ENCODE results near the gene KRT17.
"Not testable (repeated sequence)": the region's sequence is repeated elsewhere in the genome, so short reads cannot be mapped to it uniquely, and the experiment has no call there.

KRT17 gene

DNA sequence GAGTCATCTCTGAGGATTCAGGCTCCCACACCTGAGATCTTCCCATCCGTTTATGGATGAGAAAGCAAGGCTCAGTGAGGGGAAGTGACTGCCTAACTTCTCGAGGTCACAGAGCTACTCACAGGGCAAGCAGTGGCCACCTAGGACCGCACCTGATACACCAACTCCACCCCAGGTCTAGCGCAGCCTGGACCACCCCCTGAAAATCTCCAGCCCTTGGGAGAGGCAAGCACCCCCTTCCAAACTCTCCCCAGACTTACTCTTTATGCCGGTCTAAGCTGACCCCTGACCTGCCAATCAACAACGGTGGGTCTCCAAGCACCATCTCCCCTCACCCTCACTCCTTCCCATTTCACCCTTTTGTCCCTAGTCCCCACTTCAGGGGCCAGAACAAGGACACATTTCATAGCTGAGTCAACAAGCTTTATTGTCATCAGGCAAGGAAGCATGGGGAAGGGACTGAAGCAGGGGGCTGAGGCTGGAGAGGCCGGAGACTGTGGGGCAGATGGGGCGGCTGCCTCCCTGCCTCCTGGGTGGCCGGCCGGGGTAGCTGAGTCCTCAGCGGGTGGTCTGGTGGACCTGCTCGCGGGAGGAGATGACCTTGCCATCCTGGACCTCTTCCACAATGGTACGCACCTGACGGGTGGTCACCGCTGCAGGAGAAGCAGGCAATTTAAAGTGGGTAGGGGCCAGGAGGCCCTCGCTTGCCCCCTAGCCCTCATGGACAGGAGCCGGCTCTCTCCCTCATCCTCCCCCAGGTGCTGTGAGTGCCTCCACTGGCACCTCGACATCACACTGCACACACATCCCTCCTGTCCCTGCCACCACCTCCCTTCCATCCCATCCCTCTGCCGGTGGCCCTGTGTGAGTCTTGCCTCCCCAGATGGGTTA lies 5.1 kb downstream of the KRT17 start:
- no peak for FAIRE-seq

- FAIRE-seq, result no peak
Observed at GRCh38 chr17:41618341-41619035, 5.9 kb downstream of the KRT17 start.

GRCh38 chr17:41617698-41618097 lies 6.7 kb downstream of the KRT17 start:
- FAIRE-seq, result no peak

DNA sequence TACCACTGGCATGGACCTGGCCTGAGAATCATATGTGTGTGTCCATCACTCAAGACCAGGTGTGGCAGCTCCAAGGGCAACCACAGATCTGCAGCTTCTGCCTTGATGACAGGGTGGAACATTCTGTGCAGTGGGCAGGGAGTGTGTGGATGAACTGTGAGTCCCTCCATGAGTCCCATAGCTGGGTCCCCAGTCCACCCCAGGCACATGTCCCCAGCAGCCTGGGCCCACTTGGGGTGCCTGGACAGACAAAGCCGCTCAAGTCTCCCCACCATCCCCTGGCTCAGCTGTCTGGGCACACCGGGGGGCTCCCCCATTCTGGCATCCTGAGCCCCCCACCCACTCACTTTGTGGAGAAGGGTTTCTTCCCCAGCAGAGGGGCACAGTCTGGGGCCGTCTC lies 7.2 kb downstream of the KRT17 start:
- FAIRE-seq, result no peak

DNA sequence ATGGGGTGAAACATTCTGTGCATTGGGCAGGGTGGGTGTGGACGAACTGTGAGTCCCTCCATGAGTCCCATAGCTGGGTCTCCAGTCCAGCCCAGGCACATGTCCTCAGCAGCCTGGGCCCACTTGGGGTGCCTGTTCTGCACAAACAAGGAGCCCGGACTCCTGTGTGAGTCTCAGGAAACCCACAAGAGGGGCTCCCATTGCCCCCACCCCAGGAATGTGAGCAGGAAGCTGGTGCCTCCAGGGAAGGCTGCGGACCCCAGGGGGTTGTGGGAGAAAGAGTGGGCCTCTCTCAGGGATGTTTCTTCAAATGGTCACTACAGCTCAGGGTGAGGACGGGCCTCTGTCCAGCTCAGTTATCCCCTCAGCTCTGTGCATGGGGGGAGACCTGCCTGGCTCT lies 7.9 kb downstream of the KRT17 start:
- not testable (repeated sequence) for FAIRE-seq

DNA sequence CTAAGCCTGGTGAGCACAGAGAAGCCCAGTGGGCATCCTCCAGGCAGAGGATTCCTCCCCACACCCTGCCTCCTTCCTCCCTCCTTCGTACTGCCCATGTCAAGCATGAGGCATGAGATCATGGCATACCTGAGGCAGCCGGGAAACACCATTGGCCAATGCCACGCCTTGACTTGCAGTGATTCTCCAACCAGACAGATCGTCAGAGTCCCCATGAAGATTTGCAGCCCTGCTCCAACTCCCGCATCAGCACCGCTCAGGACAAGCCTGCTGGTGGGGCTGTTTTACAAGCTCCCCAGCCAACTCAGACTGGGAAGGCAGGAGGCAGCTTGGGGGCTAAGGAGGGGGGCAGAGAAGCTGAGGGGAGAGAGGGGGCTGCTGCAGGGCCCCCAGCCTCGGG lies 8.9 kb downstream of the KRT17 start:
- no peak for FAIRE-seq

- FAIRE-seq, result not testable (repeated sequence)
Observed at GRCh38 chr17:41614767-41615166, 9.6 kb downstream of the KRT17 start.

- no peak for FAIRE-seq
Observed at GRCh38 chr17:41614098-41614497, 10.3 kb downstream of the KRT17 start.

DNA sequence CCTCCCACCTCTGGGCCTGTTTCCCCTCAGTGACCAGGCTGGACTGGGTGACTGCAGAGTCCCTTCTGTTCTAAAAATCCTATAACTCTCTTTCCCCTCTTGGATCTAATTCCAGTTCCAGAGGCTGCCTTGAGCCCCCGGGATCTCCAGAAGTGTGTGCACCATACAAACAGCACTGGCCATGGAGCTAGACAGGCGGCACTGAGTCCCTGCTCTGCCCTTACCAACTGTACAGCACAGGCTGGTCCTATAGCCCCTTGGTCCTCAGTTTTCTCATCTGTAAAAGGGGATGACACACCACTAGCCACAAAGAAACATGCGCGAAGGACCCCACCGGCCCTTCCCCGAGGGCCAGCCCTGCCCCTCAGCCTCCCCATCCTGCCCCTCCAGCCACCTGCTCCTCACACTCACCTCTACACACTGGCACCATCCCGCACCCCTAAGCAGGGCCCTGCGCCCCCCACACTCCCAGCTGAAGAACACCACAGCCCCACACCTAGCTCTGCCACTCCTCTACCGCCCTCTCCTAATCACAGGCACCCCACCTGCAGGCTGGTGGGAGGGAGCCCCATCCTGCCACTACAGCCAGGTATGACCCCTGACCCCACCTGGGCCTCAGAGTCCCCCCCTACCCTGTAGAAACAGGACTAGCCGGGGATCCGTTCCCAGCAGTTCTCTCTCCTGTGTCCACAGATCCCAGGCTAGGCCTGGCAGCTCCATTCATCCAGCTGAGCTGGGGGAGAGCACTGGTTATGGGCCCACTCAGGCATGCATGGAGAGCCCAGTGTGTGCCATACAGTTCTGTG lies 10.9 kb downstream of the KRT17 start:
- FAIRE-seq, result no peak

GRCh38 chr17:41612376-41613160 lies 11.8 kb downstream of the KRT17 start, which contains the start of gene KRT16:
KRT16 (minus strand) TSS chr17:41612767; CDS start chr17:41612688, 79 bp downstream.
- FAIRE-seq, result not testable (repeated sequence)

GRCh38 chr17:41610965-41611640 lies 13.3 kb downstream of the KRT17 start:
- no peak for FAIRE-seq

DNA sequence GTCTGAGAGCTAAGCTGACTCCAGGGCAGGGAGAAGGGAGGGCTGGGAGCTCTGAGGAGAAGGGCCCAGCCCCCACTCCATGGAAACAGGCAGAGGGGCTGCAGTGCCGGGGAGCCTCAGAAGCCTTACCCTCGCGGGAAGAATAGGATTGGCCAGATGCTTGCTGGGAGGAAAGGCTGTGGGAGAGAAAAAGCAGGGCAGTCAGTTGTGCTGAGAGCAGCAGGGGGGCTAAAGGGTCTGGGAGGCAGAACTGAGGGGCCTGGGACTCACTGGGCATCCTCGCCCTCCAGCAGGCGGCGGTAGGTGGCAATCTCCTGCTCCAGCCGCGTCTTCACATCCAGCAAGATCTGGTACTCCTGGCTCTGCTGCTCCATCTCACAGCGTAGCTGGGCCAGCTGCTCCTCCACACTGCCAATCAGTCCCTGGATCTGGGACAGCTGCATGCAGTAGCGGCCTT lies 14.3 kb downstream of the KRT17 start:
- not testable (repeated sequence) for FAIRE-seq

DNA sequence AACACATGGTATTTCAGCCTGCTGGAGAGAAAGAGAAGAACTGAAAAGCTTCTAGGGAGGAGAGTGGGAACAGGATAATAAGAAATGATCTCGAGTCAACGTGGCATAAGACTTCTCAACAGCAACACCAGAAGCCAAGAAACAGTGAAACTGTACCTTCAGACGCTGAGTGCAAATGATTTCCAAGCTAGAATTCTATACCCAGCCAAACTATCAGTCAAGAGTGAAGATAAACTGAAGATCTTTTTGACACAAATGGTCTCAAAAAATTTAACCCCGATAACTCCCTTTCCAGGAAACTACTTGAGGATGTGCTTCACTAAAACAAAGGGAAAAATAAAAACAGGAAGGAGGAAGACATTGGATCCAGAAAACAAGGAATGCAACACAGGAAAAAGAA lies 17.4 kb downstream of the KRT17 start:
- not testable (repeated sequence) for FAIRE-seq

GRCh38 chr17:41602524-41602923 lies 21.9 kb downstream of the KRT17 start:
- no peak for FAIRE-seq

- no peak for FAIRE-seq
Observed at GRCh38 chr17:41600318-41600717, 24.1 kb downstream of the KRT17 start.

GRCh38 chr17:41599680-41600079 lies 24.7 kb downstream of the KRT17 start:
- FAIRE-seq, result no peak

GRCh38 chr17:41595585-41595984 lies 28.8 kb downstream of the KRT17 start:
- FAIRE-seq, result no peak

DNA sequence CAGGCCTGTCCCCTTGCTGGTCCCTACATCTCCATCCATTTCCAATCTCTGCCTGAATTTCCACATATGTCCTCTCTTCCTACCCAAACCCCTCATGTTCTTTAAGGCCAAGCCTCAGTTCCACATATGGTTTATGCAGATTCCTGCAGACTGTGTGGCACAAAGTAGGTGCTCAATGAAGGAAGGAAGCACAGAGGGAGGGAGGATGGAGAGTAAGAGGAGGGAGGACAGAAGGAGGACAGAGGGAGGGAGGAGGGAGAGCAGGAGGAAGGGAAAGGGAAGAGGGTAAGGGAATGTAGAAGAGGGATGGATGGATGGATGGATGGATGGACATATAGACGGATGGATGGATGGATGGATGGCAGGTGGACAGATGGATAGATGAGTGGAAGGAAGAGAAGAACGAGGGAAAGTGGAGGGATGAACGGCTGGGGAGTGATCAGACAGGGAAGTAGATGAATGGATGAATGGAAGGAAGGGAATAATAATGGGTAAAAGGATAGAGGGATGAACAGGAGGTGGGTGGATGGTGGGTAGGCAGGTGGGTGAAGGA lies 29.9 kb downstream of the KRT17 start:
- no peak for FAIRE-seq

DNA sequence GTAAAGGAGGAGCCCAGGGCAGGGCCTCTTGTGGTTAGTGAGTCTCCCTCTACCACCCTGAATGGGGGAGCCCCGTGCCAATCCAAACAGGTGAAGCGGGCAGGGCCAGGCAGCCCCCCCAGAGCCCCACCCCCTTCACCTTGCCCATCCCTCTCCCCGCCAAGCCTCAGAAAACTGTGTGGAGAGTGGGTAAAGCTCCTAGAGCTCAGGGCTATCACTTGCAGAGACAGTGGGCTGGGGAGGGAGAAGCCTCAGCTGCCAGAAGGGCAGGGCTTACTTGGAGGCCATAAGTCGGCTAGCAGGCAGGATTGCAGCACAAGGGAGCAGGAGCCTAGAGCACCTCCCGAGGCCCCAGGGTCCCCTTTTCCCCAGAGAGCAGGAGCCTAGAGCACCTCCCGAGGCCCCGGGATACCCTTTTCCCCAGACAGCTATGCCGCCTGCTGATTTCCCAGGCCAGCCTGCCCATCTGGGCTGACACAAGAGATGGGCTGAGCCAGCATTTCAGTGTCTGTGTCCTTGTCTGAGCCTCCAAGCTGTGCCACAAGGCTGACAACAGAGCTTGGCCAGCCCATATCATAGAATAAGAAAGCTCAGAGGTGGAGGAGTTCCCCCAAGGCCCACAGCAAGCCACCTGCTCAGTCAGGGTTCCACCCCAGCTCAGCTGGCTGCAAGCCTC lies 30.9 kb downstream of the KRT17 start:
- FAIRE-seq, result no peak

DNA sequence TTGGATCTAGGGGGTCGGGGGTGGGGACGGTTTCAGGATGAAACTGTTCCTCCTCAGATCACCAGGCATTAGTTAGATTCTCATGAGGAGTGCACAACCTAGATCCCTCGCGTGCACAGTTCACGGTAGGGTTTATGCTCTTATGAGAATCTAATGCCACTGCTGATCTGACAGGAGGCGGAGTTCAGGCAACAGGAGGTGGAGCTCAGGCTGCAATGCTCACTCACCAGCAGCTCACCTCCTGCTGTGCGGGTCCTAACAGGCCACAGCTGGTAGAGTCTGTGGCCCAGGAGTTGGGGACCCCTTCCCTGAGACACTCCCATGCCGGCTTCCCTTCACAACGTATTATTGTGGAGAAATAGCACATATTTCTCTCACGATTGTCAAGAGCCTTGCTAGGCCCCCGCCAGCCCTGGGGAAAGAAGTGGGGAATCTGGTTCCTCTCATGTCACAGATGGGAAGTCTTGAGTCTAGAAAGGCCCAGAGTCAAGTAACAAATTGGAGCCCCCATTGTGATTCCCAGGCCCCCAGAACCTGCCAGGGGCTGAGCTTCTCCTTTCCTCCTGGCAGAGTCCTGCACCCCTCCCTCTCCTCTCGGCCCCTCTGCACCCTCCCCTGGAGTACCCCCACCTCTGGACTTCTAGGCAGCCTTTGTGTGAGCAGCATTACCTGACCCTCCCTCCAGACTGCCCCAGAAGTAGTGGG lies 31.6 kb downstream of the KRT17 start:
- no peak for FAIRE-seq

Measured in A204.1 (cell line).